Mammary epithelial cell (primary cell): ENCODE measurements around the gene CHID1.

ENCODE experiments used
- EZH2 ChIP-seq: IDR thresholded peaks from 2 replicates; pipeline ENCODE4 v1.6.1; 2012; ENCODE audit warnings: low read length, inconsistent platforms, borderline replicate concordance
- TF ChIP-seq, protein P1 (sequence below), 2 donors: IDR thresholded peaks in 1 of 2; conservative IDR thresholded peaks in 1 of 2; 2 replicates each; pipeline ENCODE4 v1.5.1; 2011 to 2012; ENCODE audit warnings: inconsistent platforms in 2 of 2, low read length in 2 of 2, mild to moderate bottlenecking in 2 of 2, control low read depth in 1 of 2, low read depth in 1 of 2; ENCODE audit not compliant: insufficient read depth in 1 of 2; ENCODE audit errors: extremely low read depth in 1 of 2

DNA sequence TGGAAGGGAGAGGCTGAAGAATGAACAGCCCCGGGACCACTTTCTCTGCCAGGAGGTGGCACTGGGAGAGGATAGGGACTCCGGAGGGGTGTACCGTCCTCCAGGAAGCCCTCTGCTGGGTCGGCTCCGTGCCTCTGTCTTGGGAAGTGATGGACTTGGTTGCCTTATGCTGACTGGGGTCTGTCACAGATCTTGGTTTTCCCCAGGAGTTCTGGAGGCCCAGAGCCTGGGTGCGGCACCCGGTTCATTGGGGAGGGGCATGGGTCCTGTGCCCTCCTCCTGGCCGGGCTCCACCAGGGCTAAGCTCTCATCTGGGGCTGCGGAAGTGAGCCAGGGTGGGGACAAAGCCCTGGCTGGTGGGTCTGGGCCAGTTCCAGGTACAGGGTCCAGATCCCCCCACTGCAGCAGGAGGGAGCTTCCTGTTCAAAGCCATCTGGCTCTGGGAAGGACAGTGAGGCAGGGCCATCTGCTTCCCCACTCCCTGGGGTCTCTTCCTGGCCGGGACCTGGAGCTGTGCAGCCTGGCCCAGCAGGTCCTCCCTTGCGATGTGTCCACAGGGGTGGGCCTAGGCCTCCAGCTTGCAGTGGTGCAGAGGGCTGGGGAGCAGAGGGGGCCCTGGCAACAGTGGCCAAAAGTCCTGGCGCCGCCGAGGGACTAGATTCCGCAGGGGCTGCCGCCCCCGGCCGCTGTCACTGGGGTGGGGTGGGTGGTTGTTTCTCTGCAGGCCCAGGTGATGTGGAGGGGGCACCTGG, 14.0 kb upstream of the CHID1 start:
- TF ChIP-seq, protein P1, sequence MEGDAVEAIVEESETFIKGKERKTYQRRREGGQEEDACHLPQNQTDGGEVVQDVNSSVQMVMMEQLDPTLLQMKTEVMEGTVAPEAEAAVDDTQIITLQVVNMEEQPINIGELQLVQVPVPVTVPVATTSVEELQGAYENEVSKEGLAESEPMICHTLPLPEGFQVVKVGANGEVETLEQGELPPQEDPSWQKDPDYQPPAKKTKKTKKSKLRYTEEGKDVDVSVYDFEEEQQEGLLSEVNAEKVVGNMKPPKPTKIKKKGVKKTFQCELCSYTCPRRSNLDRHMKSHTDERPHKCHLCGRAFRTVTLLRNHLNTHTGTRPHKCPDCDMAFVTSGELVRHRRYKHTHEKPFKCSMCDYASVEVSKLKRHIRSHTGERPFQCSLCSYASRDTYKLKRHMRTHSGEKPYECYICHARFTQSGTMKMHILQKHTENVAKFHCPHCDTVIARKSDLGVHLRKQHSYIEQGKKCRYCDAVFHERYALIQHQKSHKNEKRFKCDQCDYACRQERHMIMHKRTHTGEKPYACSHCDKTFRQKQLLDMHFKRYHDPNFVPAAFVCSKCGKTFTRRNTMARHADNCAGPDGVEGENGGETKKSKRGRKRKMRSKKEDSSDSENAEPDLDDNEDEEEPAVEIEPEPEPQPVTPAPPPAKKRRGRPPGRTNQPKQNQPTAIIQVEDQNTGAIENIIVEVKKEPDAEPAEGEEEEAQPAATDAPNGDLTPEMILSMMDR (conservative IDR thresholded peaks at IDR 0.05 in 1 of 2, IDR thresholded peaks at IDR 0.05 in 1 of 2; ENCODE audit: extremely low read depth in 1 of 2, insufficient read depth in 1 of 2, low read depth in 1 of 2, low read length in 2 of 2): no peak
- TF ChIP-seq EZH2: no peak
